BJ (cell line): ENCODE results near the gene DUSP5. TPM values are rescaled to one million over a fixed set of nuclear protein-coding genes. Genes with fewer than 3 reads are reported as not detected.

ENCODE experiments used
- CTCF ChIA-PET: fragments of 350-600 bp; formaldehyde crosslinking; extraction: SDS; loops from one replicate; lab custom pipeline; 2021; ENCODE audit warnings: antibody characterized with exemption, inconsistent platforms; lab: Yijun Ruan, JAX
- POLR2A ChIA-PET: fragments of 300-600 bp; sonication (Branson Sonifier 250); formaldehyde crosslinking; extraction: SDS; loops from one replicate; lab custom pipeline; 2021; ENCODE audit warnings: antibody characterized with exemption; lab: Charles Lee
- DNase-seq: peaks from one replicate; pipeline ENCODE4 v3.0.0-alpha.2; 2011; ENCODE audit warnings: low read depth
- H3K27me3 ChIP-seq: 2 replicates; pipeline ENCODE4 v1.6.0; 2011; ENCODE audit warnings: low read length; ENCODE audit not compliant: control insufficient read depth, insufficient read depth
- H3K36me3 ChIP-seq: 2 replicates; pipeline ENCODE4 v1.5.1; 2011; ENCODE audit warnings: low read length; ENCODE audit not compliant: control insufficient read depth, insufficient read depth
- H3K4me3 ChIP-seq: 2 replicates; pipeline ENCODE4 v1.5.1; 2011; ENCODE audit warnings: low read depth, mild to moderate bottlenecking, control low read depth, low read length
- polyA plus RNA-seq: library from polyadenylated mRNA; depleted of rRNA; stranded (reverse); fragments of >200 nt; gene quantifications from 2 replicates; pipeline ENCODE4 v1.2.3, GENCODE V29; 2011
- TF ChIP-seq, protein P1 (sequence below): IDR thresholded peaks from 2 replicates; pipeline ENCODE4 v1.5.1; 2011; ENCODE audit warnings: low read depth, mild to moderate bottlenecking, control low read depth, inconsistent platforms, low read length, moderate library complexity; ENCODE audit not compliant: insufficient read depth

The DUSP5 gene
- polyA plus RNA-seq, 1 experiment: 30.4 TPM

DNA sequence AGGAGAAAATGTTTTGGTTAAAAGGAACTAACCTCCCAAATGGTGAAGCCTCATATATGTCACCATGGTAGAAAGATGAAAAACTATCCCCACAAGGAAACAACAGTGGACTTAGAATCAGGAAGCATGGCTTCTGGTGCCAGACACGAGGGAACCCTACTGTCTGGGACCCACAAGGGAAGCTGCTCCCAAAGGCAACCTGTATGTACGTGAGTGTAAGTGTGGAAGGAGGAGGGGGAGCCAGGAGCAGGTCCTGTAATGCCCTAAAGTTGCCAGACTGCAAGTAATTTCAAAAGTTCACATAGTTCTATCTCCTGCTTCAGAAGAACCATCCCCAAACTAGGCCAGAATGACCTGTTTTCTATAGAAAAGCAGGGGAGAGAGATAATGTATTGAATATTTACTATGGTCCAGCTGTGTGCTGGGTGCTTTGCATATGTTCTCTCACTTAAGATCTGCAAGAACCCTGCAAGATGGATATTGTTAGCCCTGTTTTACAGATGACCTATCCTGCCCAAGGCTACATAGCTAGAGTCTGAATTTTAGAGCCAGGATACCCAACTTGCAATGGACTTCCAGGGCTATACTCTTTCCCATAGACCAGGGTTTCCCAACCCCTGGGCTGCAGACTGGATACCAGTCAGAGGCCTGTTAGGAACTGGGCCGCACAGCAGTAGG is 19.2 kb downstream of the DUSP5 start:
- TF ChIP-seq, protein P1, sequence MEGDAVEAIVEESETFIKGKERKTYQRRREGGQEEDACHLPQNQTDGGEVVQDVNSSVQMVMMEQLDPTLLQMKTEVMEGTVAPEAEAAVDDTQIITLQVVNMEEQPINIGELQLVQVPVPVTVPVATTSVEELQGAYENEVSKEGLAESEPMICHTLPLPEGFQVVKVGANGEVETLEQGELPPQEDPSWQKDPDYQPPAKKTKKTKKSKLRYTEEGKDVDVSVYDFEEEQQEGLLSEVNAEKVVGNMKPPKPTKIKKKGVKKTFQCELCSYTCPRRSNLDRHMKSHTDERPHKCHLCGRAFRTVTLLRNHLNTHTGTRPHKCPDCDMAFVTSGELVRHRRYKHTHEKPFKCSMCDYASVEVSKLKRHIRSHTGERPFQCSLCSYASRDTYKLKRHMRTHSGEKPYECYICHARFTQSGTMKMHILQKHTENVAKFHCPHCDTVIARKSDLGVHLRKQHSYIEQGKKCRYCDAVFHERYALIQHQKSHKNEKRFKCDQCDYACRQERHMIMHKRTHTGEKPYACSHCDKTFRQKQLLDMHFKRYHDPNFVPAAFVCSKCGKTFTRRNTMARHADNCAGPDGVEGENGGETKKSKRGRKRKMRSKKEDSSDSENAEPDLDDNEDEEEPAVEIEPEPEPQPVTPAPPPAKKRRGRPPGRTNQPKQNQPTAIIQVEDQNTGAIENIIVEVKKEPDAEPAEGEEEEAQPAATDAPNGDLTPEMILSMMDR: no peak
- ChIA-PET POLR2A (no interaction called here), CTCF (interaction anchor here (0.6 kb wide), 1 partner anchor 163 kb away, joined by 3 read pairs; no protein-coding TSS in a partner anchor)
- DNase-seq: no peak
- Histone ChIP-seq H3K27me3 (no peaks in the 10 kb centered on the region), H3K4me3 (no peak overlapping the region), H3K36me3 (peaks cover 1% of the 10 kb centered on the region; the same call in 1 of the 2 replicates)

DNA sequence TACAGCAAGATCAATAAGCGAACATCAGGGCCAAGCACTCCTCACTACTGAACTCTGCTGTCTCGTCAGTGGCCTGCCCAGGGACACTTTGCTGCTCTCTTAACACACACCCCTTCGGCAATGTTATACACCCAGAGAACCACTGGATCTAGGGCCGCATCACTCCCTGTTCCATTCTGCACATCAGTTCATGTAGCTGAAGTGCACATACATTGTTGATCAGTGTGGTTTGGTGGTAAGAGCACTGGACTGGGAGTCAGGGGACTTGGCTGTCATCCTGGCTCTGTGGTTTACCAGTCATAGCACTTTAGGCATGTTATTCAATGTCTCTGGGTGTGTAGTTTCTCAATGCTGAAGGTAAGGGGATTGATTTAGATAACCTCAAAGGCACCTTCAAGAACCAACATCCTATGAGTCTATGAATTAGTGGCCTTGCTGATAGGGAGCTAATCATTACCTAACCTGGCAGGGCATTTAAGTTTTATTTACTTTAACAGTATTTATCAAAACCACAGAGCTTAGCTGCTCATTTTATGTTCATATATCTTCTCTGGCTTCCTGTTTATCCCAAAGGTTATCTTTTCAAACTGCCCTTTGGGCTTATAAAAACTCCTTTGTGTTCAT is 24.8 kb downstream of the DUSP5 start:
- Histone ChIP-seq H3K27me3 (no peaks in the 10 kb centered on the region), H3K36me3 (no peaks in the 10 kb centered on the region), H3K4me3 (no peak overlapping the region)
- ChIA-PET CTCF (interaction anchor here (1.7 kb wide), 1 partner anchor 19 kb away, joined by 6 read pairs; no protein-coding TSS in a partner anchor), POLR2A (no interaction called here)
- TF ChIP-seq, protein P1: no peak
- DNase-seq: no peak

DNA sequence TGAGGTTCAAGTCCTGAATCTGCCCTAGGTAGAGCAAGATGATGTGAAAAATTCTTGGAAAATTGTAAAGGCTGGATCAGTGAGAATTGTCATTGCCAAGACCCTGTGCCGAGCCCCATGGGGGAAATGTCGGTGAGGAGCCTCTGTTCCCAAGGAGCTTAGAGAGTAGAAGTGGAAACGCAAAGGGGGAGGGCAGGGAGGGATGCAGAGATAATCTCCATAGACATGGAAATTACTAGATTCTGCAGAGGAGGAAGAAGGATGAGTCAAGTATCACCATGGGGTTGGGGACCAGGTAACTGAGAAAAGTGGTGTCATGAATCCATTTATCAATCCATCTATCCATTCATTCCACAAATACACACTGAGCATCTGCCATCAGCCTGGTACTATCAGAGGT is 26.0 kb downstream of the DUSP5 start:
- CTCF ChIA-PET: no interaction called here
- no peak for DNase-seq
- H3K4me3 ChIP-seq: no peak overlapping the region
- no peaks in the 10 kb centered on the region for H3K36me3 ChIP-seq
- no peaks in the 10 kb centered on the region for H3K27me3 ChIP-seq
- TF ChIP-seq, protein P1: no peak
- POLR2A ChIA-PET: no interaction called here

DNA sequence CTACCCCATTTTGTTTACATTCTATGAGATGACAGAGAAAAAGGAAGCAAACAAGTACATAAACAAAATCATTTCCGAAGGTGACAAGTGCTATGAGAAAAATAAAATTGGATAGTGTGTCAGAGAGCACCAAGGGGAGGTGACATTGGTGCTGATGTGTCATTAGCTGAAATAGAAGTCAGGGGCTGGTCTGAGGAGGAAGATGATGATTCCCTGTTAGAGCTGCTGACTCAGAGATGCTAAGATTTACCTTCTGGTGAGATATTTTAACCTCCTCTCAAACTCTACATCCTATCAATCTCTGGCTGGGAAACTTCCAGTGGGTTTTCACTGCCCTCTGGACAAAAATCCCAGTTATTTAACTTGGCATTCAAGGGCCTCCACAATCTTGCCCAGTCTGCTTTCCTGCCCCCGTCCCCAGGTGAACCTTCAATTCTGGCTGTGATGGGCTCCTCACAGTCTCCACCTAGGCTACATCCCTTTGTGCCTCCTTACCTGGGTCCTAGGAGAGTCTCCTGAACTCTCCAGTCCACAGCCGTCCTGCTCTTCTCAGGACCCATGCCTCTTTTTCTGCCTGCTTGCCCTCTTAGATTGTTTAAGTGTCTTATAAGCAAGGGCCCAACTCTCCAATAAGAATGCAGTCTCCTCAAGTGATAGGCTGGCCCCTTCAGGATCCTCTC is 26.6 kb downstream of the DUSP5 start:
- TF ChIP-seq, protein P1: no peak
- DNase-seq: no peak
- H3K27me3 ChIP-seq: no peaks in the 10 kb centered on the region
- no peak overlapping the region for H3K4me3 ChIP-seq
- H3K36me3 ChIP-seq: no peaks in the 10 kb centered on the region
- CTCF ChIA-PET: no interaction called here
- POLR2A ChIA-PET: no interaction called here

DNA sequence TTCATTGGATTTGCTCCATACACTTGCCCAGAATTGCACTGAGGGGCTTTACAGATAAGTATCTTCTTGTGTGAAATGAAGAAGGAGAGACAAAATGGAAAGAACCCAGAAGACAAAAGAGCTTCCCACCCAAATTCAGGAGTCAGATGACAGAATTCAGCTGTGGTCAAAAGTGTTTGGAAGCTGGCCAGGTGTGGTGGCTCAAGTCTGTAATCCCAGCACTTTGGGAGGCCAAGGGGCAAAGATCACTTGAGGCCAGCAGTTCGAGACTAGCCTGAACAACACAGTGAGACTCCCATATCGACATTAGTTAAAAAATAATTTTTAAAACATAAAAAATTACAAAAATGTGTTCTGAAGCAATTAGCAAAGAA is 27.1 kb downstream of the DUSP5 start:
- no peak for DNase-seq
- CTCF ChIA-PET: no interaction called here
- Histone ChIP-seq H3K27me3 (no peaks in the 10 kb centered on the region), H3K4me3 (no peak overlapping the region), H3K36me3 (no peaks in the 10 kb centered on the region)
- POLR2A ChIA-PET: no interaction called here
- TF ChIP-seq, protein P1: no peak
